Thyroid gland (tissue), 4 donors: Measurements from ENCODE around the gene GAK. TPM values are rescaled to one million over a fixed set of nuclear protein-coding genes. Genes with fewer than 3 reads are reported as not detected.

Experiments used
- DNase-seq, 2 donors: peaks; one replicate each; pipeline ENCODE4 v3.0.0-alpha.2; 2019
- H3K27ac ChIP-seq, 3 donors: fragments of 200-600 bp; sonication (generic); 1 replicate in 2 of 3; 2 replicates in 1 of 3; pipeline ENCODE4 v1.5.1; 2016 to 2019; ENCODE audit warnings: mild to moderate bottlenecking in 1 of 3, moderate library complexity in 1 of 3
- H3K27me3 ChIP-seq: fragments of 200-600 bp; sonication (generic); one replicate; pipeline ENCODE4 v1.5.1; 2019
- H3K36me3 ChIP-seq, 2 donors: fragments of 200-600 bp; sonication (generic); one replicate each; pipeline ENCODE4 v1.5.1; 2016 to 2019
- H3K4me1 ChIP-seq, 2 donors: fragments of 200-600 bp; sonication (generic); one replicate each; pipeline ENCODE4 v1.5.1; 2017 to 2019
- H3K4me3 ChIP-seq, 3 donors: fragments of 200-600 bp; sonication (generic); replicated peaks in 1 of 3; 1 replicate in 2 of 3; 2 replicates in 1 of 3; pipeline ENCODE4 v1.5.1; 2016; ENCODE audit warnings: mild to moderate bottlenecking in 1 of 3
- H3K9me3 ChIP-seq: fragments of 200-600 bp; sonication (generic); one replicate; pipeline ENCODE4 v1.5.1; 2017
- CTCF ChIP-seq, 6 experiments: fragments of 200-600 bp in 3 of 6; fragments of 450-650 bp in 3 of 6; sonication (generic) in 3 of 6; IDR thresholded peaks; one replicate each; pipeline ENCODE4 v1.5.1; 2016 to 2019; ENCODE audit warnings: antibody characterized with exemption in 6 of 6, mild to moderate bottlenecking in 2 of 6, inconsistent platforms in 1 of 6, moderate library complexity in 1 of 6
- POLR2A ChIP-seq, 2 donors: fragments of 450-650 bp; IDR thresholded peaks; one replicate each; pipeline ENCODE4 v1.6.1; 2017; ENCODE audit warnings: antibody characterized with exemption in 2 of 2, mild to moderate bottlenecking in 2 of 2, moderate library complexity in 1 of 2
- WGBS, 2 donors: methylation state at CpG; one replicate each; pipeline ENCODE4 v1.1.5; 2017; 5-methylcytosine and 5-hydroxymethylcytosine counted together
- intact Hi-C: fragments of 100-400 bp; cut with DNase I; formaldehyde crosslinking; loops from one replicate; pipeline ENCODE4 v1.15.1; 2023
- total RNA-seq, 4 donors: library from RNA; depleted of rRNA; stranded (reverse); fragments of >200 nt; gene quantifications; one replicate each; pipeline ENCODE4 v1.2.3, GENCODE V29; 2016

The GAK gene
- total RNA-seq, 4 donors from 2014 or later = 86.4 to 184 (median 153) TPM

- DNase-seq = no peak
Measured at GRCh38 chr4:953574-953915, 21.4 kb upstream of the GAK start.

GRCh38 chr4:952881-953573 is 20.9 kb upstream of the GAK start:
- intact Hi-C loops = no loop called here
- no peaks in the 10 kb centered on the region for H3K4me1 ChIP-seq
- 92 to 95% methylated on average over 16 to 26 of the region's 28 CpGs for WGBS, 2 donors
- peaks cover 1 to 6% of the 10 kb centered on the region in 2 donors for H3K36me3 ChIP-seq
- H3K4me3 ChIP-seq = no peak overlapping the region
- H3K9me3 ChIP-seq = no peaks in the 10 kb centered on the region
- no peak overlapping the region for H3K27ac ChIP-seq
- no peak for DNase-seq
- no peaks in the 10 kb centered on the region for H3K27me3 ChIP-seq
- TF ChIP-seq POLR2A (IDR thresholded peaks at IDR 0.05) (no peak), CTCF (IDR thresholded peaks at IDR 0.05) (no peak)

More at GRCh38 chr4:953574-953915, 21.4 kb upstream of the GAK start:
- H3K36me3 ChIP-seq = peaks cover 6% of the 10 kb centered on the region in 2 donors
- H3K9me3 ChIP-seq = no peaks in the 10 kb centered on the region
- H3K4me3 ChIP-seq = no peak overlapping the region
- TF ChIP-seq CTCF (IDR thresholded peaks at IDR 0.05) = no peak
- no peak for TF ChIP-seq POLR2A (IDR thresholded peaks at IDR 0.05)
- intact Hi-C loops = no loop called here
- H3K4me1 ChIP-seq = no peaks in the 10 kb centered on the region
- H3K27me3 ChIP-seq = no peaks in the 10 kb centered on the region
- H3K27ac ChIP-seq = no peak overlapping the region
- 97 to 99% methylated on average over 13 of the region's 13 CpGs for WGBS, 2 donors

- WGBS, 2 donors = 89 to 92% methylated on average over 12 to 18 of the region's 23 CpGs
- intact Hi-C loops = no loop called here
- H3K36me3 ChIP-seq = peaks cover 0 to 6% of the 10 kb centered on the region in 2 donors
- H3K27me3 ChIP-seq = no peaks in the 10 kb centered on the region
- TF ChIP-seq CTCF (IDR thresholded peaks at IDR 0.05) (no peak), POLR2A (IDR thresholded peaks at IDR 0.05) (no peak)
- no peaks in the 10 kb centered on the region for H3K9me3 ChIP-seq
- no peak for DNase-seq
- H3K4me1 ChIP-seq = no peaks in the 10 kb centered on the region
- no peak overlapping the region for H3K27ac ChIP-seq
- no peak overlapping the region for H3K4me3 ChIP-seq
Measured at GRCh38 chr4:951594-952468, 19.7 kb upstream of the GAK start.

- Histone ChIP-seq H3K27me3 (no peaks in the 10 kb centered on the region), H3K9me3 (no peaks in the 10 kb centered on the region), H3K27ac (no peak overlapping the region), H3K4me1 (no peaks in the 10 kb centered on the region), H3K36me3 (peaks cover 0 to 6% of the 10 kb centered on the region in 2 donors), H3K4me3 (no peak overlapping the region)
- WGBS, 2 donors = 85 to 90% methylated on average over 6 to 7 of the region's 7 CpGs
- intact Hi-C loops = no loop called here
- DNase-seq = no peak
- no peak for TF ChIP-seq CTCF (IDR thresholded peaks at IDR 0.05)
- TF ChIP-seq POLR2A (IDR thresholded peaks at IDR 0.05) = no peak
Measured at GRCh38 chr4:951186-951585, 19.1 kb upstream of the GAK start.
